ENCODE data around the gene MUS81. TPM values are rescaled to one million over a fixed set of nuclear protein-coding genes. Genes with fewer than 3 reads are reported as not detected.

MUS81 gene
- total RNA-seq: 53.4 TPM

DNA sequence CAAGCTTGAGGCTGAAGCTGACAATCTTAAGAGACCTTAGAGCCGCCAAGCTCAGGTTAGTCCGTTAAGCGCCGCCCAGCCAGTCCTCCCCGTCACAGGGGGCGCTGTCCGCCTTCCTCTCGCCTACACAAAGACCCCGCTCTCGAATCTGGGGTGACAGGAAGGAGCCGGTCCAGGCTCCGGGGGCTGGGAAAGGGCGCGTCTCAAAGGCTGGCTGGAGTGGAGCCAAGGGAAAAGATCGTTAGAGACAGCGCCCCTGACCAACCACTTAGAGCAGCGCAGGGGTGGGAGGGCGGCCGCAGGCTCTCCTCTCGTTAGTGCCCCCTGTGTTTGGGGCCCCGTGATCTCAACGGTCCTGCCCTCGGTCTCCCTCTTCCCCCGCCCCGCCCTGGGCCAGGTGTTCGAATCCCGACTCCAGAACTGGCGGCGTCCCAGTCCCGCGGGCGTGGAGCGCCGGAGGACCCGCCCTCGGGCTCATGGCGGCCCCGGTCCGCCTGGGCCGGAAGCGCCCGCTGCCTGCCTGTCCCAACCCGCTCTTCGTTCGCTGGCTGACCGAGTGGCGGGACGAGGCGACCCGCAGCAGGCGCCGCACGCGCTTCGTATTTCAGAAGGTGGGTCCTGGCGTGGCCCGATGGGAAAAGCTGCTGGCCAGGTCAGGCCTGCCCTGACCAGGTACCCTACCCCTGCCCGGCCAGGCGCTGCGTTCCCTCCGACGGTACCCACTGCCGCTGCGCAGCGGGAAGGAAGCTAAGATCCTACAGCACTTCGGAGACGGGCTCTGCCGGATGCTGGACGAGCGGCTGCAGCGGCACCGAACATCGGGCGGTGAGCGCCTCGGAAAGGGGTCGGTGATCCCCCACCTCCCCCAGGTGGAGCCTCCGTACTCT, at the start of gene MUS81:
Gene MUS81, plus strand, starts transcription at position 156 of the 887 bp plus-strand sequence. Its CDS starts 321 bp downstream, at position 477.

DNA sequence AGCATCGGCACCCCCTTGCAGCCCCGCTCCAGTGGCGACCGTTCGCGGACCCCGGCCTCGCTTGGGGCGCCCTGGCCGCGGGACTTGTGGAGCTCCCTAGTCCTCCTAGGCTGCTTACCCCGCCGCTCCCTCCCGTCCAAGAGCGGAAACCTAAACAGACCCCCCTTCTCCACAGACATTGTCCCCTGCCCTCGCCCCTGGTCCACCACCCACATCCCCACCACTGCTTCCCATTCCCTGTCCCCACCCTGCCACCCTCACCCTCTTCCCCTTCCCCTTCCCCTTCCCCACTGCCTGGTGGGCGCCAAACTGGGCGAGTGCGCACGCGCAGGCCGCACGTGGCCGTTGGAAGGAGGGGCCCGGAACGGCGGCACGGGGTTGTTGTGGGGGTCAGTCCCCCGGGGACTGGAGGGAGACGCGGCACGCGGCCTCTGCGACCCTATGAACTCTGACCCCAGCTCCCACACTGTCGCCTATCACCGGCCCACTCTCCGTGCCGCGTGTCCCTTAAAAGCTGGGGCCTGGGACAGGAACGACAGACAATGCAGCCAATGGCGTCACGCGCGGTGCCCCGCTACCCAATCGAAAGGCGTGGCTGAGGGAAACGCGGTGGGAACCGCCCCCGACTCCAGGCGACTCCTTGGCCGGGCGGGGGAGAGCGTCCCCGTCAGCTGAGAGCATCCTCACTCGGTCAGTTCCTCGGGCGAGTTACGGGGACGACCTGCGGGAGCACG, 26.8 kb upstream of the MUS81 start, which contains the start of gene SNX32:
Gene SNX32, plus strand, starts transcription at position 667 of the 734 bp plus-strand sequence. CDS start 103 bp downstream, outside the sequence.

GRCh38 chr11:65857853-65858680, 2.2 kb upstream of the MUS81 start, which contains the start of gene CFL1:
TSS of gene CFL1 (minus strand) at chr11:65858180. CDS start at chr11:65858099, 81 bp downstream.

DNA sequence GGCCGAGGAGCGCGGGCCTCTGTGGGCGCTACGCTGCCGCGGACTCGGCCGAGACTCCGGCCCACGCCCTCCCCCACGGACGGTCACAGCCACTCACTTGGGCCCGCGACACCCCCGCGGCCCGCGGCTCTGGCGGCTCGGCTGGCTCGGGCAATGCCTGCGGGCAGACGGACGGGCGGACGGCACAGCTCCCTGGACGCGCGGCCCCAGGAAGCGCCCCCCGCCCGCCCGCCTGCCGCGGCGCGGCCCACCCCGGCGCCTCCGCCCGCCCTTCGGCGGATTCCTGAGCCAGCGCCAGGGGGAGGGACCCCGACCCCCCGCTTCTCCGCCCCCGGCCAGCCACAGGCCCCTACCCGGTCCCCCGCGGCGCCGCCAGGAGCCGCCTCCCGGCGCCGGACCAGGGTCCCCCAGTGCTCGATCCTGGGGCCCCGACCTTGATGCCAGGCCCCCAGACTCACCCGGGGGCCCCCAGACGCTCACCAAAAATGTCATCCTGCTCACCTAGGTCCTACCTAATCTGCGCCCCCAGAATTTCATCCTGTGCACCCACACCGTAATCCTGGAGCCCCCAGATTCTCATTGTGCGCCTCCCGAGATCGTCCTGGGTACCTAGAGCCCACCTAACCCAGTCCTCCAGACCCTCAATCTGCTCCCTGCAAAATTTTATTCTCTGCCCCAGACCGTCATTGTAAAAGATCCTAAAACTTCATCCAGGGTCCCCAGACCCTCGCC, 12.5 kb downstream of the MUS81 start, which contains the start of gene EFEMP2:
Gene EFEMP2, minus strand, starts transcription at position 215 of the 732 bp plus-strand sequence. CDS start 446 bp downstream, outside the sequence.

GRCh38 chr11:65879617-65880016, 19.4 kb downstream of the MUS81 start, which contains the start of gene CTSW:
TSS of gene CTSW (plus strand) at chr11:65879837. CDS start at chr11:65879855, 18 bp downstream.

GRCh38 chr11:65888163-65888814, 28.1 kb downstream of the MUS81 start, which contains the start of gene FIBP:
TSS of gene FIBP (minus strand) at chr11:65888471. CDS start at chr11:65888418, 53 bp downstream.

DNA sequence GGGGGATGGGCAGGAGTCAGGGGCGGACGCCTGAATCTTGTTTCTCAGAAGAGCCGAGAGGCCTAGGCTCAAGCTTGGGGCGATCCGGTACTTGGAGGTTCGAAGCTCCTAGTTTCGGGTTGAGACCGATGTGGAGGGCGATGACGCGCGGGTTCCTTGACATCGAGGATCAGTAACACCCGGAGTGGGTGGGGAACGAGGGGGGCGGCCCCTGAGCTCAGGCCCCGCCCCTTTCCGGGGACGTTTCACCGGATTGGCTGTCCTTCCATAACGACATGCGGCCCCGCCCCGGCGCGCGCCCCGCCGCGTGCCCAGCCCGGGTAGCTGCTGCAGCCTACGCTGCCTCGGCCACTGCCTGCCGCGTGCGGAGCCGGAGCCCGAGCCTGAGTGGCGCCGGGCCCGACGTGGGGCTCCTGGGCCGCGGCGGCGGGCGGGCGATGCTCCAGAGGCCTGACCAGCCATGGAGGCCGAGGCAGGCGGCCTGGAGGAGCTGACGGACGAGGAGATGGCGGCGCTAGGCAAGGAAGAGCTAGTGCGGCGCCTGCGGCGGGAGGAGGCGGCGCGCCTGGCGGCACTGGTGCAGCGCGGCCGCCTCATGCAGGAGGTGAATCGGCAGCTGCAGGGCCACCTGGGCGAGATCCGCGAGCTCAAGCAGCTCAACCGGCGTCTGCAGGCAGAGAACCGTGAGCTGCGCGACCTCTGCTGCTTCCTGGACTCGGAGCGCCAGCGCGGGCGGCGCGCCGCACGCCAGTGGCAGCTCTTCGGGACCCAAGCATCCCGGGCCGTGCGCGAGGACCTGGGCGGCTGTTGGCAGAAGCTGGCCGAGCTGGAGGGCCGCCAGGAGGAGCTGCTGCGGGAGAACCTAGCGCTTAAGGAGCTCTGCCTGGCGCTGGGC, 30.3 kb downstream of the MUS81 start, which contains the start of gene CCDC85B:
Gene CCDC85B, plus strand, starts transcription at position 350 of the 895 bp plus-strand sequence. Its CDS starts 111 bp downstream, at position 461.

GRCh38 chr11:65900125-65900898, 40.1 kb downstream of the MUS81 start, which contains the start of gene FOSL1:
TSS of gene FOSL1 (minus strand) at chr11:65900388. CDS start at chr11:65900339, 49 bp downstream.

Other genes with a start within 250 kb of the MUS81 start
- 45.9 TPM for gene MAP3K11, start 246.2 kb upstream of the MUS81 start, total RNA-seq
- gene PCNX3, start 244.7 kb upstream of the MUS81 start, total RNA-seq: 25.6 TPM
- 35.8 TPM for gene SIPA1, start 222.3 kb upstream of the MUS81 start, total RNA-seq
- gene RELA, start 197.5 kb upstream of the MUS81 start, total RNA-seq: 35.4 TPM
- gene KAT5, start 148.2 kb upstream of the MUS81 start, total RNA-seq: 52.8 TPM
- gene RNASEH2C, start 139.6 kb upstream of the MUS81 start, total RNA-seq: 35.3 TPM
- gene AP5B1, start 79.5 kb upstream of the MUS81 start, total RNA-seq: 11.6 TPM
- 15.0 TPM for gene OVOL1, start 73.4 kb upstream of the MUS81 start, total RNA-seq
- gene SNX32, start 26.5 kb upstream of the MUS81 start, total RNA-seq: 1.9 TPM
- gene CFL1, start 2.3 kb upstream of the MUS81 start, total RNA-seq: 360 TPM
- gene EFEMP2, start 12.4 kb downstream of the MUS81 start, total RNA-seq: 104 TPM
- gene CTSW, start 19.4 kb downstream of the MUS81 start, total RNA-seq: 1.4 TPM
- 119 TPM for gene FIBP, start 28.0 kb downstream of the MUS81 start, total RNA-seq
- 20.8 TPM for gene CCDC85B, start 30.2 kb downstream of the MUS81 start, total RNA-seq
- not detected for gene FOSL1, start 40.0 kb downstream of the MUS81 start, total RNA-seq
- 29.8 TPM for gene C11orf68, start 58.6 kb downstream of the MUS81 start, total RNA-seq
- 55.9 TPM for gene DRAP1, start 59.0 kb downstream of the MUS81 start, total RNA-seq
- not detected for gene TSGA10IP, start 85.0 kb downstream of the MUS81 start, total RNA-seq
- 60.9 TPM for gene SART1, start 101.3 kb downstream of the MUS81 start, total RNA-seq
- gene EIF1AD, start 141.7 kb downstream of the MUS81 start, total RNA-seq: 23.2 TPM
- gene BANF1, start 142.1 kb downstream of the MUS81 start, total RNA-seq: 37.6 TPM
- not detected for gene CST6, start 151.6 kb downstream of the MUS81 start, total RNA-seq
- not detected for gene CATSPER1, start 166.0 kb downstream of the MUS81 start, total RNA-seq
- 12.8 TPM for gene GAL3ST3, start 188.7 kb downstream of the MUS81 start, total RNA-seq
- gene SF3B2, start 191.9 kb downstream of the MUS81 start, total RNA-seq: 110 TPM
- gene PACS1, start 209.8 kb downstream of the MUS81 start, total RNA-seq: 53.9 TPM

Data from metanephros (tissue), 1 donor.